Astrocyte (in vitro differentiated cells and primary cell): Measurements from ENCODE around the gene MAP1S. TPM values are rescaled to one million over a fixed set of nuclear protein-coding genes. Genes with fewer than 3 reads are reported as not detected.

Source experiments
- DNase-seq: peaks from one replicate; pipeline ENCODE4 v3.0.0-alpha.2; 2010; ENCODE audit warnings: low read depth
- FAIRE-seq: peaks from 2 replicates; lab custom pipeline; 2011; peaks lifted over from hg19 to GRCh38; lab: Jason Lieb, UNC
- H2AFZ ChIP-seq: 2 replicates; pipeline ENCODE4 v1.6.0; 2012; ENCODE audit warnings: low read depth, low read length, inconsistent platforms
- H3K27ac ChIP-seq: 2 replicates; pipeline ENCODE4 v1.5.1; 2011; ENCODE audit warnings: low read depth, low read length, inconsistent platforms
- H3K27me3 ChIP-seq: 2 replicates; pipeline ENCODE4 v1.6.0; 2011; ENCODE audit warnings: low read length, inconsistent platforms; ENCODE audit not compliant: insufficient read depth
- H3K36me3 ChIP-seq: 2 replicates; pipeline ENCODE4 v1.5.1; 2011; ENCODE audit warnings: low read length, inconsistent platforms; ENCODE audit not compliant: insufficient read depth
- H3K4me1 ChIP-seq: 2 replicates; pipeline ENCODE4 v1.5.1; 2011; ENCODE audit warnings: low read length, inconsistent platforms; ENCODE audit not compliant: insufficient read depth
- H3K4me2 ChIP-seq: 2 replicates; pipeline ENCODE4 v1.6.0; 2012; ENCODE audit warnings: low read length, inconsistent platforms
- H3K4me3 ChIP-seq: 2 replicates; pipeline ENCODE4 v1.5.1; 2011; ENCODE audit warnings: low read depth, mild to moderate bottlenecking, low read length, inconsistent platforms; ENCODE audit not compliant: insufficient read depth
- H3K79me2 ChIP-seq: 2 replicates; pipeline ENCODE4 v1.6.0; 2012; ENCODE audit warnings: mild to moderate bottlenecking, low read length, inconsistent platforms; ENCODE audit not compliant: insufficient read depth
- H3K9ac ChIP-seq: 2 replicates; pipeline ENCODE4 v1.6.0; 2012; ENCODE audit warnings: mild to moderate bottlenecking, low read length, inconsistent platforms
- H3K9me3 ChIP-seq: 2 replicates; pipeline ENCODE4 v1.5.1; 2012; ENCODE audit warnings: low read depth, mild to moderate bottlenecking, low read length, inconsistent platforms; ENCODE audit not compliant: insufficient read depth
- H4K20me1 ChIP-seq: 2 replicates; pipeline ENCODE4 v1.6.0; 2012; ENCODE audit warnings: low read length, inconsistent platforms; ENCODE audit not compliant: insufficient read depth
- H3K27ac Mint-ChIP-seq: one replicate; pipeline ENCODE4 v1.8.0; 2021; ENCODE audit warnings: mild to moderate bottlenecking, mixed read lengths; ENCODE audit not compliant: unreplicated experiment
- H3K27me3 Mint-ChIP-seq: one replicate; pipeline ENCODE4 v1.8.0; 2021; ENCODE audit warnings: low read depth, mixed read lengths; ENCODE audit not compliant: unreplicated experiment
- H3K36me3 Mint-ChIP-seq: one replicate; pipeline ENCODE4 v1.8.0; 2021; ENCODE audit warnings: low read depth, mixed read lengths; ENCODE audit not compliant: unreplicated experiment
- H3K4me1 Mint-ChIP-seq: one replicate; pipeline ENCODE4 v1.8.0; 2021; ENCODE audit warnings: low read depth, mixed read lengths; ENCODE audit not compliant: unreplicated experiment
- H3K4me3 Mint-ChIP-seq: one replicate; pipeline ENCODE4 v1.8.0; 2021; ENCODE audit warnings: mild to moderate bottlenecking, moderate library complexity, mixed read lengths; ENCODE audit not compliant: unreplicated experiment
- H3K9me3 Mint-ChIP-seq: one replicate; pipeline ENCODE4 v1.8.0; 2021; ENCODE audit warnings: mild to moderate bottlenecking, mixed read lengths; ENCODE audit not compliant: unreplicated experiment
- CTCF ChIP-seq: IDR thresholded peaks from 2 replicates; pipeline ENCODE4 v1.5.1; 2011; ENCODE audit warnings: low read depth, mild to moderate bottlenecking, inconsistent platforms, low read length, moderate library complexity; ENCODE audit not compliant: insufficient read depth
- EZH2 ChIP-seq: IDR thresholded peaks from 2 replicates; pipeline ENCODE4 v1.6.1; 2012; ENCODE audit warnings: mild to moderate bottlenecking, low read length, inconsistent platforms; ENCODE audit not compliant: insufficient read depth
- total RNA-seq: library from RNA; stranded (reverse); gene quantifications from 2 replicates; pipeline ENCODE4 v1.2.1, GENCODE V29; 2021

The MAP1S gene
- total RNA-seq, 1 donor from 2014 or later: 82.2 TPM

- FAIRE-seq (no peak), DNase-seq (no peak)
- H3K4me2 ChIP-seq: no peak overlapping the region
- H4K20me1 ChIP-seq: no peaks in the 10 kb centered on the region
- Mint-ChIP-seq H3K27ac (no peak overlapping the region), H3K36me3 (no peaks in the 10 kb centered on the region), H3K4me1 (peaks cover 2% of the 10 kb centered on the region), H3K4me3 (no peak overlapping the region), H3K9me3 (peaks cover 2% of the 10 kb centered on the region), H3K27me3 (peaks cover 35% of the 10 kb centered on the region)
- peaks cover 19% of the 10 kb centered on the region for H3K4me1 ChIP-seq
- H3K36me3 ChIP-seq: no peaks in the 10 kb centered on the region
- H3K4me3 ChIP-seq: no peak overlapping the region
- TF ChIP-seq CTCF (no peak), EZH2 (no peak)
- no peak overlapping the region for H3K9ac ChIP-seq
- H3K79me2 ChIP-seq: no peaks in the 10 kb centered on the region
- peaks cover 3% of the 10 kb centered on the region for H3K27me3 ChIP-seq
- no peak overlapping the region for H2AFZ ChIP-seq
- no peak overlapping the region for H3K27ac ChIP-seq
- no peaks in the 10 kb centered on the region for H3K9me3 ChIP-seq
Measured at GRCh38 chr19:17684256-17684655, 35.0 kb upstream of the MAP1S start.

- FAIRE-seq: no peak
- H2AFZ ChIP-seq: no peak overlapping the region
- peaks cover 2% of the 10 kb centered on the region for H3K4me1 Mint-ChIP-seq
- no peaks in the 10 kb centered on the region for H4K20me1 ChIP-seq
- no peak overlapping the region for H3K9ac ChIP-seq
- H3K9me3 ChIP-seq: no peaks in the 10 kb centered on the region
- peak overlapping the region; percentile 90 for H3K4me2 ChIP-seq
- H3K27me3 Mint-ChIP-seq: peaks cover 31% of the 10 kb centered on the region
- peaks cover 2% of the 10 kb centered on the region for H3K9me3 Mint-ChIP-seq
- H3K27ac Mint-ChIP-seq: no peak overlapping the region
- no peak overlapping the region for H3K4me3 ChIP-seq
- no peaks in the 10 kb centered on the region for H3K36me3 Mint-ChIP-seq
- no peak overlapping the region for H3K4me3 Mint-ChIP-seq
- peaks cover 3% of the 10 kb centered on the region for H3K27me3 ChIP-seq
- TF ChIP-seq CTCF (no peak), EZH2 (no peak)
- no peaks in the 10 kb centered on the region for H3K79me2 ChIP-seq
- H3K4me1 ChIP-seq: peaks cover 8% of the 10 kb centered on the region
- DNase-seq: no peak
- H3K27ac ChIP-seq: no peak overlapping the region
- H3K36me3 ChIP-seq: no peaks in the 10 kb centered on the region
Measured at GRCh38 chr19:17685451-17686022, 33.7 kb upstream of the MAP1S start.

DNA sequence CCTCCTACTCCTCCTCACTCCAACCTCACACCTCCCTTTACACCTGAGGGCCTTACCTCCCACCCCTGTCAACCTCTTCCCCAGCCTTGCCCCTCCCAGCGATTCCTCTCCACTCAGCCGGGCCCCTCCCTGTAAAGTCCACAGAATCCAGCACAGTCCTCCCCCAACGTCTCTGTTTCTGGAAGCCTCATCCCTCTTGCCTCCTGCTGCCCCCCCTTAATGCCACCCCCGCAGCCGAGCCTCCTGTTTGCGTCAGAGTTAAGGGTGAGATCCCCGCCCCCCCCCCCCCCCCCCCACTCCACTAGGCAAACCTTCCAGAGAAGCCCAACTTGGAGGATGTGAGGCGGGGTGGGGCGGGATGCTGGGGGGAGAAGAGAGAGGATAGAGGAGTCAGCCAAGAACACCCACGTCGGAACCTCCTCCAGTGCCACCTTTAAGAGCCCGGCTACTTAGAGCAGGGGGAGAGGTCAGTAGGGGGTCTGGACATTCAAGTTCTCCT lies 33.2 kb upstream of the MAP1S start:
- Histone ChIP-seq H3K27ac (peak overlapping the region; percentile 38), H3K27me3 (peaks cover 3% of the 10 kb centered on the region), H3K36me3 (no peaks in the 10 kb centered on the region), H4K20me1 (no peaks in the 10 kb centered on the region), H3K9ac (peak overlapping the region; percentile 73), H3K4me1 (peaks cover 8% of the 10 kb centered on the region), H3K9me3 (no peaks in the 10 kb centered on the region), H3K79me2 (no peaks in the 10 kb centered on the region), H3K4me2 (peak overlapping the region; percentile 90), H3K4me3 (peak overlapping the region; percentile 56), H2AFZ (peak overlapping the region; percentile 41)
- DNase-seq: no peak
- Mint-ChIP-seq H3K27me3 (peaks cover 31% of the 10 kb centered on the region), H3K36me3 (no peaks in the 10 kb centered on the region), H3K4me1 (peaks cover 2% of the 10 kb centered on the region), H3K4me3 (peak overlapping the region; percentile 40), H3K27ac (no peak overlapping the region), H3K9me3 (peaks cover 2% of the 10 kb centered on the region)
- no peak for FAIRE-seq
- TF ChIP-seq EZH2 (no peak), CTCF (no peak)
